ENCODE results near the gene ERP44.

DNA sequence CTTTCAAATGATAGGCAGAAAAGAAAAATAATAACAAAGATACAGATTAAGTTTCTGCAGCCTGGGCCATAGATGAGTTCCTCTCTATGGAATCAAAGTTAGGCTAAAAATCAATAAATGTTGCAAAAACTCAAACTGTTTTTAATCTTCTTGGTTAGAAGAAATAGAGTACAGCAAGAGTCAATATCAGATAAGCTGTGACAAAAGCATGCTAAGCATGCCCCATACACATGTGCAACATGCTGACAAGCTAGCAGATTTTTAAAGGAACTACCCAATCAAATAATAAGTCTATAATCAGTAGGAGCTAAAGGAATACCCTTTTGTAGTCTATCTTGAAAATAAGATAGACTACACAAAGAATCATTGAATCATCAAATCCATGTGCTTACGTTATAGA is 6.7 kb downstream of the ERP44 start:
- TF ChIP-seq POLR2A (IDR thresholded peaks at IDR 0.05) = no peak
- TF ChIP-seq, protein P1, sequence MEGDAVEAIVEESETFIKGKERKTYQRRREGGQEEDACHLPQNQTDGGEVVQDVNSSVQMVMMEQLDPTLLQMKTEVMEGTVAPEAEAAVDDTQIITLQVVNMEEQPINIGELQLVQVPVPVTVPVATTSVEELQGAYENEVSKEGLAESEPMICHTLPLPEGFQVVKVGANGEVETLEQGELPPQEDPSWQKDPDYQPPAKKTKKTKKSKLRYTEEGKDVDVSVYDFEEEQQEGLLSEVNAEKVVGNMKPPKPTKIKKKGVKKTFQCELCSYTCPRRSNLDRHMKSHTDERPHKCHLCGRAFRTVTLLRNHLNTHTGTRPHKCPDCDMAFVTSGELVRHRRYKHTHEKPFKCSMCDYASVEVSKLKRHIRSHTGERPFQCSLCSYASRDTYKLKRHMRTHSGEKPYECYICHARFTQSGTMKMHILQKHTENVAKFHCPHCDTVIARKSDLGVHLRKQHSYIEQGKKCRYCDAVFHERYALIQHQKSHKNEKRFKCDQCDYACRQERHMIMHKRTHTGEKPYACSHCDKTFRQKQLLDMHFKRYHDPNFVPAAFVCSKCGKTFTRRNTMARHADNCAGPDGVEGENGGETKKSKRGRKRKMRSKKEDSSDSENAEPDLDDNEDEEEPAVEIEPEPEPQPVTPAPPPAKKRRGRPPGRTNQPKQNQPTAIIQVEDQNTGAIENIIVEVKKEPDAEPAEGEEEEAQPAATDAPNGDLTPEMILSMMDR (IDR thresholded peaks at IDR 0.05) = no peak
